WTC11 (cell line): ENCODE data around the gene ZFR. TPM values are rescaled to one million over a fixed set of nuclear protein-coding genes. Genes with fewer than 3 reads are reported as not detected.

ENCODE experiments used
- ATAC-seq: fragments of 200-7000 bp; cut with Tn5 transposase; 2 replicates; pipeline ENCODE4 v1.10.0; 2021; ENCODE audit warnings: mild to moderate bottlenecking, moderate library complexity
- CTCF ChIA-PET: fragments of 300-600 bp; sonication (Branson Sonifier 250); formaldehyde crosslinking; loops from one replicate; lab custom pipeline; 2021; ENCODE audit warnings: antibody characterized with exemption; lab: Charles Lee
- POLR2A ChIA-PET: fragments of 350-600 bp; sonication (Branson Sonifier 250); formaldehyde crosslinking; loops from one replicate; lab custom pipeline; 2021; ENCODE audit warnings: antibody characterized with exemption; lab: Charles Lee
- DNase-seq: peaks from one replicate; pipeline ENCODE4 v3.0.0; 2021; ENCODE audit warnings: low spot score
- H3K27ac Mint-ChIP-seq: 2 replicates; pipeline ENCODE4 v1.8.0; 2021; ENCODE audit warnings: mixed read lengths
- H3K27me3 Mint-ChIP-seq: 2 replicates; pipeline ENCODE4 v1.8.0; 2021; ENCODE audit warnings: low read depth, mild to moderate bottlenecking, moderate library complexity, mixed read lengths
- H3K36me3 Mint-ChIP-seq: 2 replicates; pipeline ENCODE4 v1.8.0; 2021; ENCODE audit warnings: mixed read lengths
- H3K4me1 Mint-ChIP-seq: 2 replicates; pipeline ENCODE4 v1.8.0; 2022; ENCODE audit warnings: mixed read lengths
- H3K4me3 Mint-ChIP-seq: 2 replicates; pipeline ENCODE4 v1.8.0; 2021; ENCODE audit warnings: mild to moderate bottlenecking, moderate library complexity, mixed read lengths
- H3K9me3 Mint-ChIP-seq: 2 replicates; pipeline ENCODE4 v1.8.0; 2021; ENCODE audit warnings: mixed read lengths
- AR ChIP-seq: fragments of 250-450 bp; sonication (Bioruptor Pico); IDR thresholded peaks from 2 replicates; pipeline ENCODE4 v1.9.0; 2021; ENCODE audit warnings: mild to moderate bottlenecking
- ATF1 ChIP-seq: sonication (generic); formaldehyde crosslinking; IDR thresholded peaks from 2 replicates; pipeline ENCODE4 v1.8.1; 2023; ENCODE audit warnings: mild to moderate bottlenecking, moderate library complexity, missing genetic modification reagents
- ATF2 ChIP-seq: sonication (generic); formaldehyde crosslinking; IDR thresholded peaks from 2 replicates; pipeline ENCODE4 v1.8.1; 2022; ENCODE audit warnings: low read depth, missing genetic modification reagents, borderline replicate concordance
- CREB1 ChIP-seq: sonication (generic); formaldehyde crosslinking; IDR thresholded peaks from 2 replicates; pipeline ENCODE4 v1.8.0; 2023; ENCODE audit warnings: mild to moderate bottlenecking, missing genetic modification reagents
- GABPB1 ChIP-seq: sonication (generic); formaldehyde crosslinking; IDR thresholded peaks from 2 replicates; pipeline ENCODE4 v1.8.1; 2023; ENCODE audit warnings: mild to moderate bottlenecking, missing genetic modification reagents
- MLX ChIP-seq: sonication (generic); formaldehyde crosslinking; IDR thresholded peaks from 2 replicates; pipeline ENCODE4 v1.8.1; 2023; ENCODE audit warnings: mild to moderate bottlenecking, missing genetic modification reagents, moderate library complexity
- MYBL2 ChIP-seq: sonication (generic); formaldehyde crosslinking; IDR thresholded peaks from 2 replicates; pipeline ENCODE4 v1.8.1; 2023; ENCODE audit warnings: mild to moderate bottlenecking, moderate library complexity, missing genetic modification reagents
- NFATC4 ChIP-seq: fragments of 250-450 bp; sonication (Bioruptor Pico); IDR thresholded peaks from 2 replicates; pipeline ENCODE4 v1.9.0; 2021; ENCODE audit warnings: mild to moderate bottlenecking
- NFE2L1 ChIP-seq: sonication (generic); formaldehyde crosslinking; IDR thresholded peaks from 2 replicates; pipeline ENCODE4 v1.8.1; 2023; ENCODE audit warnings: missing genetic modification reagents
- OVOL2 ChIP-seq: fragments of 250-450 bp; sonication (Bioruptor Pico); IDR thresholded peaks from 2 replicates; pipeline ENCODE4 v1.9.0; 2021; ENCODE audit warnings: mild to moderate bottlenecking, borderline replicate concordance
- RELA ChIP-seq: sonication (generic); formaldehyde crosslinking; IDR thresholded peaks from 2 replicates; pipeline ENCODE4 v1.8.1; 2022; ENCODE audit warnings: missing genetic modification reagents, mild to moderate bottlenecking, borderline replicate concordance
- TEAD1 ChIP-seq: sonication (generic); formaldehyde crosslinking; IDR thresholded peaks from 2 replicates; pipeline ENCODE4 v1.8.0; 2022; ENCODE audit warnings: mild to moderate bottlenecking, missing genetic modification reagents
- ZNF121 ChIP-seq: sonication (generic); formaldehyde crosslinking; IDR thresholded peaks from 2 replicates; pipeline ENCODE4 v1.8.0; 2023; ENCODE audit warnings: missing genetic modification reagents
- ZNF138 ChIP-seq: sonication (generic); formaldehyde crosslinking; conservative IDR thresholded peaks from 2 replicates; pipeline ENCODE4 v1.8.1; 2022; ENCODE audit warnings: mild to moderate bottlenecking, moderate library complexity, missing genetic modification reagents
- ZNF532 ChIP-seq: fragments of 250-450 bp; sonication (Bioruptor Pico); IDR thresholded peaks from 2 replicates; pipeline ENCODE4 v1.9.0; 2021; ENCODE audit warnings: mild to moderate bottlenecking, borderline replicate concordance
- total RNA-seq: library from RNA; stranded (reverse); gene quantifications from 3 replicates; pipeline ENCODE4 v1.2.3, GENCODE V29; 2021
- TF ChIP-seq, protein P1 (sequence below): sonication (generic); formaldehyde crosslinking; IDR thresholded peaks from 2 replicates; pipeline ENCODE4 v1.8.1; 2023; ENCODE audit warnings: mild to moderate bottlenecking, moderate library complexity, missing genetic modification reagents
- TF ChIP-seq, protein P2 (sequence below): sonication (generic); formaldehyde crosslinking; IDR thresholded peaks from 2 replicates; pipeline ENCODE4 v1.8.1; 2023; ENCODE audit warnings: mild to moderate bottlenecking, missing genetic modification reagents
- TF ChIP-seq, protein P3 (sequence below): sonication (generic); formaldehyde crosslinking; IDR thresholded peaks from 2 replicates; pipeline ENCODE4 v1.8.1; 2022; ENCODE audit warnings: mild to moderate bottlenecking, moderate library complexity, missing genetic modification reagents
- TF ChIP-seq, protein P4 (sequence below): fragments of 250-450 bp; sonication (Bioruptor Pico); IDR thresholded peaks from 2 replicates; pipeline ENCODE4 v1.9.0; 2021; ENCODE audit warnings: mild to moderate bottlenecking

The ZFR gene
- total RNA-seq, 1 experiment from 2014 or later, result 64.5 TPM

GRCh38 chr5:32462618-32463017 lies 18.1 kb upstream of the ZFR start:
- ChIA-PET CTCF (interaction anchor here (1.1 kb wide), 1 partner anchor 12 kb away, joined by 3 read pairs; no protein-coding TSS in a partner anchor), POLR2A (no interaction called here)
- no peak for TF ChIP-seq NFATC4 (CRISPR knock-in tag)
- no peak for TF ChIP-seq TEAD1 (CRISPR knock-in tag)
- TF ChIP-seq ZNF532 (CRISPR knock-in tag), result no peak
- DNase-seq, result no peak
- Mint-ChIP-seq H3K4me3 (no peak overlapping the region), H3K4me1 (peaks cover 6% of the 10 kb centered on the region), H3K36me3 (peaks cover 3% of the 10 kb centered on the region; the same call in 1 of the 2 replicates), H3K27ac (no peak overlapping the region; the same call in 1 of the 2 replicates), H3K9me3 (peaks cover 19% of the 10 kb centered on the region), H3K27me3 (no peaks in the 10 kb centered on the region)
- ATAC-seq, result no peak; the same call in 1 of the 2 replicates

DNA sequence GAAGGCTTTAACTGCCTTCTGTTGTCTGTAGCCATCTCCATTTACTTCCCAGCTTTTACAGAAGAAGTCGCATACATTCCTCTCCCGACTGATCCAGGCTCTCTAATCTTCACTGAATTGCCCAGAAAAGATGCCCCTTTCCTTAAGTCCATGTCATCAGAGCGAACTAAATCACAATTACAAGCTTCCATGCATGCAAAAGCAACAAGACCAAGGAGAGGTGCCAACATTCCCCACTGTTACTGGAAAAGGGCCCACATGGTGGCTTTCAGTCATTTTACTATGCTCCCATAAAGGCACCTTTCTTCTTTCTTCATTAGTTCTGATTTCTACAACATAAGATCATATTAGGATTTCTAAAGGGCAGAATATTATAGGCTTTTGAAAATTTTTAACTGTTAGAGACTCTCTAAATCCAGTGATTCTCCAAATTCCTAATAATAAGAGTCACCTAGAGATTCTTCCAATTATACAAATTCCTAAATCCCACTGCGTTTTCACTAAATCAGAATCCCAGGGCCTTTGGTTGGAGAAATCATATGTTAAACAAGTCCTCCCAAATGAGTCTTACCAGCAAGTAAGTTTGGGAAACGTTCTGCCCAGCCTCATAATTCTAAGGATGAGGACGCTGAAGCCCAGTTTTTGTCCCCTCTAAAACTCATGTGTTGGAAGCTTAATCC lies 17.0 kb upstream of the ZFR start:
- Mint-ChIP-seq H3K9me3 (peaks cover 20% of the 10 kb centered on the region), H3K36me3 (peaks cover 3% of the 10 kb centered on the region; the same call in 1 of the 2 replicates)
- CTCF ChIA-PET, result interaction anchor here (1.1 kb wide), 1 partner anchor 11 kb away, joined by 3 read pairs; no protein-coding TSS in a partner anchor
- no peak for ATAC-seq
- TF ChIP-seq MYBL2 (no peak), MLX (no peak), NFE2L1 (no peak), OVOL2 (CRISPR knock-in tag) (no peak), ZNF121 (no peak), AR (CRISPR knock-in tag) (no peak), CREB1 (CRISPR knock-in tag) (no peak), ZNF138 (CRISPR knock-in tag) (no peak), ATF1 (CRISPR knock-in tag) (no peak), RELA (CRISPR knock-in tag) (no peak), GABPB1 (no peak), ATF2 (CRISPR knock-in tag) (no peak)
- TF ChIP-seq, protein P1, sequence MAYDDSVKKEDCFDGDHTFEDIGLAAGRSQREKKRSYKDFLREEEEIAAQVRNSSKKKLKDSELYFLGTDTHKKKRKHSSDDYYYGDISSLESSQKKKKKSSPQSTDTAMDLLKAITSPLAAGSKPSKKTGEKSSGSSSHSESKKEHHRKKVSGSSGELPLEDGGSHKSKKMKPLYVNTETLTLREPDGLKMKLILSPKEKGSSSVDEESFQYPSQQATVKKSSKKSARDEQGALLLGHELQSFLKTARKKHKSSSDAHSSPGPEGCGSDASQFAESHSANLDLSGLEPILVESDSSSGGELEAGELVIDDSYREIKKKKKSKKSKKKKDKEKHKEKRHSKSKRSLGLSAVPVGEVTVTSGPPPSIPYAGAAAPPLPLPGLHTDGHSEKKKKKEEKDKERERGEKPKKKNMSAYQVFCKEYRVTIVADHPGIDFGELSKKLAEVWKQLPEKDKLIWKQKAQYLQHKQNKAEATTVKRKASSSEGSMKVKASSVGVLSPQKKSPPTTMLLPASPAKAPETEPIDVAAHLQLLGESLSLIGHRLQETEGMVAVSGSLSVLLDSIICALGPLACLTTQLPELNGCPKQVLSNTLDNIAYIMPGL (CRISPR knock-in tag), result no peak
- TF ChIP-seq, protein P2, sequence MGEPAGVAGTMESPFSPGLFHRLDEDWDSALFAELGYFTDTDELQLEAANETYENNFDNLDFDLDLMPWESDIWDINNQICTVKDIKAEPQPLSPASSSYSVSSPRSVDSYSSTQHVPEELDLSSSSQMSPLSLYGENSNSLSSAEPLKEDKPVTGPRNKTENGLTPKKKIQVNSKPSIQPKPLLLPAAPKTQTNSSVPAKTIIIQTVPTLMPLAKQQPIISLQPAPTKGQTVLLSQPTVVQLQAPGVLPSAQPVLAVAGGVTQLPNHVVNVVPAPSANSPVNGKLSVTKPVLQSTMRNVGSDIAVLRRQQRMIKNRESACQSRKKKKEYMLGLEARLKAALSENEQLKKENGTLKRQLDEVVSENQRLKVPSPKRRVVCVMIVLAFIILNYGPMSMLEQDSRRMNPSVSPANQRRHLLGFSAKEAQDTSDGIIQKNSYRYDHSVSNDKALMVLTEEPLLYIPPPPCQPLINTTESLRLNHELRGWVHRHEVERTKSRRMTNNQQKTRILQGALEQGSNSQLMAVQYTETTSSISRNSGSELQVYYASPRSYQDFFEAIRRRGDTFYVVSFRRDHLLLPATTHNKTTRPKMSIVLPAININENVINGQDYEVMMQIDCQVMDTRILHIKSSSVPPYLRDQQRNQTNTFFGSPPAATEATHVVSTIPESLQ, result no peak
- TF ChIP-seq, protein P3, sequence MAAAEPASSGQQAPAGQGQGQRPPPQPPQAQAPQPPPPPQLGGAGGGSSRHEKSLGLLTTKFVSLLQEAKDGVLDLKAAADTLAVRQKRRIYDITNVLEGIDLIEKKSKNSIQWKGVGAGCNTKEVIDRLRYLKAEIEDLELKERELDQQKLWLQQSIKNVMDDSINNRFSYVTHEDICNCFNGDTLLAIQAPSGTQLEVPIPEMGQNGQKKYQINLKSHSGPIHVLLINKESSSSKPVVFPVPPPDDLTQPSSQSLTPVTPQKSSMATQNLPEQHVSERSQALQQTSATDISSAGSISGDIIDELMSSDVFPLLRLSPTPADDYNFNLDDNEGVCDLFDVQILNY, result no peak
- TF ChIP-seq, protein P4, sequence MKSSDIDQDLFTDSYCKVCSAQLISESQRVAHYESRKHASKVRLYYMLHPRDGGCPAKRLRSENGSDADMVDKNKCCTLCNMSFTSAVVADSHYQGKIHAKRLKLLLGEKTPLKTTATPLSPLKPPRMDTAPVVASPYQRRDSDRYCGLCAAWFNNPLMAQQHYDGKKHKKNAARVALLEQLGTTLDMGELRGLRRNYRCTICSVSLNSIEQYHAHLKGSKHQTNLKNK, result no peak
- TF ChIP-seq, all 79 proteins: peak for 0
- Mint-ChIP-seq H3K4me1 (peaks cover 6% of the 10 kb centered on the region), H3K4me3 (no peak overlapping the region), H3K27me3 (no peaks in the 10 kb centered on the region), H3K27ac (no peak overlapping the region)
- DNase-seq, result no peak
- POLR2A ChIA-PET, result no interaction called here
